HG02981 (cell line): Measurements from ENCODE around the gene MARCKSL1.

Experiments
- ATAC-seq: cut with Tn5 transposase; IDR thresholded peaks from one replicate; pipeline ENCODE4 v1.9.1; 2021; ENCODE audit warnings: mild to moderate bottlenecking, moderate library complexity; ENCODE audit not compliant: unreplicated experiment

The MARCKSL1 gene

DNA sequence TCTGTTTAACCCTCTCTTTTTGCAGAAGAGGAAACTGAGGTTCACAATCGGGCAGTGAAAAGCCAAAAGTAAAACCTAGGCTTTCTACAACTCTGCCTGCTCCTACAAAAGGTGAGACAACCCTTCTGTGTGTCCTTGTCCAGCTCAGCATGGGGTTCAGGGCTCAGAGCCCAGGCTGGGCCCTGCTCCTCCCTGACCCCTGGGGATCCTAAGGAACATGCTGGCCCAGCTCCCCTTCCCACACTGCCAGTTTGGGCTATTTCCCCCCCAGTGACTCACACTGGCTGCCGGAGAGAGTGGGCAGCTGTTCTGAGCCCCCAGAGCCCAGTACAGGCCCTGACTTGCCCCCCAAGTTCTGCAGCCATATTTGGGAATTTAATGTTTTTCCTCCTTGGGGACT, 17.4 kb upstream of the MARCKSL1 start:
- no peak for ATAC-seq

DNA sequence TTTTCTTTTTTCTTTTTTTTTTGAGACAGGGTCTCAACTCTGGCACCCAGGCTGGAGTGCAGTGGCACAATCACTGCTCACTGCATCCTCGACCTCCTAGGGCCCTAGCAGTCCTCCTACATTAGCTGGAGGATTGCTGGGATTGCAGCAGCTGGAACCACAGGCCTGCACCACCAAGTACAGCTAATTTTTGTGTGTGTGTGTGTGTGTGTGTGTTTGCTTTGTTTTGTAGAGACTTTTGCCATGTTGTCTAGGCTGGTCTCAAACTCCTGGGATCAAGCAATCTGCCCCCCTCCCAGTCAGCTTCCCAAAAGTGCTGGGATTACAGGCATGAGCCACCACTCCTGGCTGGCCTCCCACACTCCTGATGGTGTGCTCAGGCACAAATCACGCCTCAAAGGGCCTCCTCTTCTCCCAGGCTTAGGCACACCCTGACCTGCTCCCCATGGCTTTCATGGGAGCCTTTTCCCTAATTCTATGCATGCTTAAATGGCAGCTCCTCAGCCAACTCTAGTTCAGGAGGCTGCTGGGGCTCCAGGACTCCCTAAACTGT, 16.9 kb upstream of the MARCKSL1 start:
- ATAC-seq = no peak

DNA sequence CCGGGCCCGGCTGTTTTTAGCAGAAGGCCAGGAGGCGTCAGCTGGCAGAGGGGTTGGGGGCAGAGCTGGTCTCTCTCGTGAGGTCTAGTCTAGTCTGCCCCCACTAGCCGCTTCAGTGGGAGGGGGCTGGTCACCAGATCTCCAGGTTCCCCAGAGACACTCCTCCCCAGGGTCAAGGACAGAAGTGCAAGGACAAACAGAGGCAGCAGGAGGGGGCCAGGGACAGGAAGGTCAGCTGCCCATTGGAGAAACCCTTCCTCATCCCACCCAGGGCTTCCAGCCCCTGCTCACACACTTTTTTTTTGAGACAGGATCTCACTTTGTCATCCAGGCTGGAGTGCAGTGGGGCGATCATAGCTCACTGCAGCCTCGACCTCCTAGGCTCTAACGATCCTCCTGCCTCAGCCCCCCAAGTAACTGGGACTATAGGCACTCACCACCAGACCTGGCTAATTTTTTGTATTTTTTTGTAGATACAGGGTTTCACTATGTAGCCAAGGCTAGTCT, 16.3 kb upstream of the MARCKSL1 start:
- no peak for ATAC-seq

DNA sequence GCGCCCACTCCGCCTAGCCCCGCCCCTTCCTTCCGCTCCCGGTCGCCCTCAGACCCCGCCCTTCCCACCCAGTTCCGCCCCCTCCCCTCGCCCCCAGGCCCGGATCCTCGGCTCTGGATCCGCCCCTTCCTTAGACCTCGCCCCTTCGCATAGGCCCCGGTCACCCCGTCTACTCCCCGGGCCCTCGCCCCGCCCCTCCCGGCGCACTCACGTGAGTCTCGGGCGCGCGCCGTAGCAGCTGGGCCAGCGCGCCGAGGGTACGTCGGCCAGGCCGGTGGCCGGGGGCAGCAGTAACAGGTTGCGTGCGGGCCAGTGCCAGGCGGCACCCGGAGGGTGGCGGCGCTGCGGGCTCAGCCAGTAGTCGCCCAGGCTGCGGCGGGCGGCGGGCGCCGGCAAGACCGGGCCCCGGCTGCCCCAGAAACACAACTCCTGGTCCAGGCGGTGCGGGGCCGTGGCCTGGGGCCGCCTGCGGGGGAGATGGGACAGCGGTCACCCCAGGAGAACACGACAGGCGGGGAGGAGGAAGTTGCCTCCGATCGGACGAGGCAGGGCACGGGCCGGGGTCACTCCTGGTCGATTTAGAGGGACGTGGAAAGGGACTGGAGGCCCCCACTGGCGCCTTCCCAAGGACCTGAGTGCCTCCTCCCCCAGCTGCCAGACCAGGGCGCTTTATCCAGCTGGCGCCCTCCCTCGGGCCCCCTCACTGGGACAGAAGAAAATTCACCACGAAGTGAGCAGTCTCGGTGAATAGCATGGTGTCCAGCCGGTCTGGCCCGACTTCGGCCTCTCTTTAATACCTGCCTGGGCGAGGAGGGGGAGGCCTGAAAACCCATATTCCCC, 15.6 kb upstream of the MARCKSL1 start:
- peak; percentile 89 for ATAC-seq

DNA sequence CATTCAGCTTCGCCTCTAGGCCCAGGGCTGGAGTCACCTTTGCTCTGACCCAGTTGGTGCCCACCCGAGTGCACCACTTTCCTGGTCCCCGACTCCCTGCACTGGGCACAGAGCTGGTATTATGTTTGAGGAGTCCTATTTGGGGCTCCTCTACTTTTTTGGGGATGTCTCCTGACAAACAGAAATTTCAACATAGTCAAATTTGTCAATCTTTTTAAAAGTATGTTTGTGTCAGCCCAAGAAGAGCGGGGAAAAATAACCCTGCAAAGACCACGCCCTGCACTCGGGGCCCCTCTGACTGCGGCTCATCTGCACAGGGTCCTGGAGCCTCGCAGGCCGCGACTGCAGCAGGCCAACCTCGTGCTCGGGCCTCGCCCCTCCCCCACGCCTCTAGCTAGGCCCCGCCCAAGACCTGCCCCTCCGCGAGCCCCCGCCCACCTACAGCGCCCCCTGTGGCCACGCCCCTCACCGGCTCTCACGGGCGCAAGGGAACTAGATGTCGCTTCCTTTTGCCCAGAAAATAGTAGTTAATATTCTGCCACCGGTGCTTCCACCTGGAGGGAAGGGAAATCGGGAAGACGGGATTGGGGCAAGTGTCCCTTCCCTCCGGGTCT, 14.9 kb upstream of the MARCKSL1 start:
- peak; percentile 44 for ATAC-seq

DNA sequence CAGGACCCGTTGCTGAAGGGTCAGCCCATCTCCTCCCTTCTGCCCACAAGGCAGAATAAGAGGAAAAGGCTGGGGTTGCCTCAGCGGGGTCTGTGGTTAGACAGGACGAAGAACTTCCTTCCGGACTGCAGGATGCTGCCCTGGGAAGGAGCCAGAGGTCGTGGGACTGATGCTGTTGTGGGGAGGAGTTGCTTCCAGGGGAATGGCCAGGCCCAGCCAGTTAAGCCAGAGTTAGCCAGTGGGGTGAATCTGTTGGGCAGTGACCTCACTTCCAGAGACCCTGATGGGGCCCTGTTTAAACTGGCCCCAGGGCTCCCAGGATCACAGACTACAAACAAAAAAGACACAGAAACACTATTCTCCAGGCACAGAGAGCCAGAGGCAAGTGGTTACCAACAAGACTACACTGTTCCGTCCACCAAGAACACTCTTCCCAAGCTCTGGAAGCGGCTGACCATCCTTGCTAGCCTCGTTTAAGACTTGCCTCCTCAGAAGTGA, 13.2 kb upstream of the MARCKSL1 start:
- ATAC-seq = no peak

DNA sequence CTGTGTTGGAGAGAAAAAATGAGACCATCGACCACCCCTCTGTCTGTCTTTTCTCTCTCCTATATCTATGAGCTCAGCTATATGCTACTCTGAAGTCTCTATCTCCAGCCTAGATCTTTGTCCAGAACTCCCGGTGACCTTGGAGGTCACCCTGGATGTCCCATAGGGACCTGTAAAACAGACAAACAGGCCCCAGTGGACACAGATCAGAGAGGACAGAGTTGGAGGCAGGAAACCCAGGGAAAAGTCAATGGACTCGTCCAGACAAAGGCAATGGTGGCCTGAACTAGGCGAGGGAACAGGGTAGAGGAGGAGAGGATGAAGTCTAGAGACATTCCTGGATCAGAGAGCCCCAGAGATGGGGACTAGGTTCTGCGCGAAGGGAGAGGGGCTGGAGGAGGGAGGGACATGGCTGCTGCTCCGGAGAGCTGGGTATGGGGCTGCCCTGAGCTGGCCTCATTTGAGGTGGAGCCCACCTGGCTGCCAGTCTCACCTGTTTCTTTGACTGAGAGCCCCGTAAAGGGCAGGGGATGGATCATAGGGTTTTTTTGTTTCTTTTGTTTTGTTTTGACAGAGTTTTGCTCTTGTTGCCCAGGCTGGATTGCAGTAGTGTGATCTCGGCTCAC, 10.6 kb upstream of the MARCKSL1 start:
- ATAC-seq = no peak

GRCh38 chr1:32345289-32345827, 9.3 kb upstream of the MARCKSL1 start:
- ATAC-seq = no peak

DNA sequence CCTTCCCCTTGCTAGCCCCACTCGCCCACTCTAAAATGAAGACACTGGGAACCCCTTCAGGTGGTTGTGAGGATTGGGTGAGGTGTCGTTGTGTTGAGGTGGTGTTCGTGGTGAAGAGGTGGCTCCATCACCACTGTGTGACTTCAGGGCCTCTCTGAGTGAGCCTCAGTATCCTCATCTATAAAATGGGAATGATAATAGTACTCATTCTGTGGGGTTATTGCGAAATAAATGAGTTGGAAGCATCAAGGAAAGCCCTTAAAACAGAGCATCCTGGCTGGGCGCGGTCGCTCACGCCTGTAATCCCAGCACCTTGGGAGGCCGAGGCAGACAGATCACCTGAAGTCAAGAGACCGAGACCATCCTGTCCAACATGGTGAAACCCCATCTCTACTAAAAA, 6.7 kb upstream of the MARCKSL1 start:
- no peak for ATAC-seq

DNA sequence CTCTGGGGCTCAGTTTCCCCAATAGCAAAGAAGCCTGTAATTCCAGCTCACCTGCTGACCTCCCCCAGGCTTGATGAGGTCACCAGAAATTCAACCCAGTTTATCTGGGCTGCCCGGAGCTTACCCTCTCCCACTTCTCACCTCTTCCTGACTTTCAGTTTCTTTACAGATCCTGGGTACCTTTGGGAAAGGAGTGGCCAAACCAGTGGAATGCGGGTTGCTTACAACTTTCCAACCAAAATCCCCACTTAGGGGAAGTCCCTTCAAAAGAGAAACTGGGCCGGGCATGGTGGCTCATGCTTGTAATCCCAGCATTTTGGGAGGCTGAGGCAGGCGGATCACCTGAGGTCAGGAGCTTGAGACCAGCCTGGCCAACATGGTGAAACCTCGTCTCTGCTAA, 5.9 kb upstream of the MARCKSL1 start:
- no peak for ATAC-seq

- no peak for ATAC-seq
These were observed 5.2 kb upstream of the MARCKSL1 start for GRCh38 chr1:32341186-32341757.

GRCh38 chr1:32339363-32339978, 3.4 kb upstream of the MARCKSL1 start:
- ATAC-seq = no peak

- no peak for ATAC-seq
These were observed 2.7 kb upstream of the MARCKSL1 start for GRCh38 chr1:32338637-32339145.

DNA sequence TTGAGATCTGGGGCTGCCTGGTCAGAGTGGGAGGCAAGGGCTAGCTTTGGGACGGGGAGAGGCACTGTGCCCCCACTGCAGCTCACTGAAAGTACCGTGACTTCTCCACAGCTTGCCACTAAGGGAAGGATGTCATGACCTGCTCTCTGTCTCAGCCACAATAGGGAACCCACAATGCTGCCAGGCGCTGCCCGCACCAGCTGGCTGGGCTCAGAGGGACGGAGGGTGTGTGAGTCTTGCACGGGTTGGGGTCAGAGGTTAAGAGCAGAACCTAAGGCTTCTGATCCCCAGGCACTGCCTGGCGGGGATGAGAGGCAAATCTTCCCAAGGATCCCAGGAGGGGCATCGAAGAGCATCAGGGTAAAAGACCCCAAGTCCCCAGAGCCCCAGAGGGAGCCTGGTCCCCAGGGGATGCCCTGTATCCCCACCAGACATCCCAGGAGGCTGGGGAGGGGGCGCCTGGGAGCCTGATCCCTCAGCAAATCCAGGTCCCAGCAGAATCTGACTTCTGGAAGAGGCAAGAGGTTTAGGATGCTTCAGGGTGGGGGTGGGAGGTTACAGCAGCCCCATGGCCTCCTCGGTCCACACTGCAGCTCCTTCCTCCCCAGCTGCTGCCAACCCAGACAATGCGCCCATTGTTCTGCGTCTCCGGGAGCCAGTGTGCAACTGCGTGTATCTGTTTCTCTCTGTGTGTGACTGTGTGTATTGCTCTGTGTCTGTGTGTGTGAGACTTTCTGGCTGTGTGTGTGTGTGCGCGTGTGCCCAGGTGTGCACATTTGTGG, 2.0 kb upstream of the MARCKSL1 start:
- no peak for ATAC-seq

GRCh38 chr1:32336963-32337675, 1.1 kb upstream of the MARCKSL1 start:
- ATAC-seq = no peak

- no peak for ATAC-seq
These were observed 529 bp upstream of the MARCKSL1 start for GRCh38 chr1:32336591-32336932.

- peak; percentile 3 for ATAC-seq
These were observed 571 bp downstream of the MARCKSL1 start for GRCh38 chr1:32335535-32335789.

GRCh38 chr1:32334864-32335534, 1.0 kb downstream of the MARCKSL1 start:
- ATAC-seq = peak; percentile 13
